CD14-positive monocyte (primary cell): ENCODE results near the gene EPHA7. TPM values are rescaled to one million over a fixed set of nuclear protein-coding genes. Genes with fewer than 3 reads are reported as not detected.

Experiments
- DNase-seq, 3 donors: peaks; one replicate each; pipeline ENCODE4 v3.0.0-alpha.2; 2011 to 2022
- H2AFZ ChIP-seq: 2 replicates; pipeline ENCODE4 v1.6.0; 2012; ENCODE audit warnings: mild to moderate bottlenecking, low read depth, low read length, inconsistent platforms; ENCODE audit not compliant: insufficient read depth, poor library complexity, severe bottlenecking
- H3K27ac ChIP-seq, 2 donors: 1 replicate in 1 of 2; 2 replicates in 1 of 2; pipeline ENCODE4 v1.5.1; 2012 to 2013; ENCODE audit warnings: low read length in 2 of 2, control low read depth in 1 of 2, inconsistent platforms in 1 of 2, low read depth in 1 of 2, mild to moderate bottlenecking in 1 of 2
- H3K27me3 ChIP-seq, 2 donors: one replicate each; pipeline versions ENCODE4 v1.6.0 to v1.6.1; 2011 to 2013; ENCODE audit warnings: low read length in 2 of 2; ENCODE audit not compliant: control insufficient read depth in 2 of 2, insufficient read depth in 2 of 2
- H3K36me3 ChIP-seq, 2 donors: replicated peaks in 1 of 2; 1 replicate in 1 of 2; 2 replicates in 1 of 2; pipeline versions ENCODE4 v1.5.1 to v1.6.1; 2012 to 2013; ENCODE audit warnings: low read length in 2 of 2, control low read depth in 1 of 2, inconsistent platforms in 1 of 2, mild to moderate bottlenecking in 1 of 2; ENCODE audit not compliant: insufficient read depth in 2 of 2, control insufficient read depth in 1 of 2
- H3K4me1 ChIP-seq, 2 donors: 1 replicate in 1 of 2; 2 replicates in 1 of 2; pipeline versions ENCODE4 v1.5.1 to v1.6.1; 2012 to 2013; ENCODE audit warnings: low read length in 2 of 2, control low read depth in 1 of 2, inconsistent platforms in 1 of 2, mild to moderate bottlenecking in 1 of 2, moderate library complexity in 1 of 2; ENCODE audit not compliant: insufficient read depth in 2 of 2, control insufficient read depth in 1 of 2
- H3K4me2 ChIP-seq: replicated peaks from 2 replicates; pipeline ENCODE3; 2012; ENCODE audit warnings: low read length, moderate library complexity, mild to moderate bottlenecking; ENCODE audit not compliant: poor library complexity, severe bottlenecking; ENCODE audit errors: extremely low read depth
- H3K4me3 ChIP-seq, 3 experiments: fragments of 200-600 bp in 1 of 3; sonication (generic) in 1 of 3; replicated peaks in 1 of 3; 1 replicate in 2 of 3; 2 replicates in 1 of 3; pipeline ENCODE4 v1.5.1; 2011 to 2013; ENCODE audit warnings: low read length in 3 of 3, mild to moderate bottlenecking in 3 of 3, control low read depth in 2 of 3, low read depth in 2 of 3, inconsistent platforms in 1 of 3, moderate library complexity in 1 of 3
- H3K79me2 ChIP-seq: 2 replicates; pipeline ENCODE4 v1.6.0; 2012; ENCODE audit warnings: mild to moderate bottlenecking, control low read depth, inconsistent platforms, low read length, moderate library complexity; ENCODE audit not compliant: insufficient read depth
- H3K9ac ChIP-seq: 2 replicates; pipeline ENCODE4 v1.6.0; 2017; ENCODE audit warnings: low read length, mild to moderate bottlenecking; ENCODE audit not compliant: insufficient read depth, poor library complexity, severe bottlenecking
- H3K9me3 ChIP-seq, 2 donors: replicated peaks in 1 of 2; 1 replicate in 1 of 2; 2 replicates in 1 of 2; pipeline versions ENCODE4 v1.5.1 to v1.6.1; 2012 to 2013; ENCODE audit warnings: low read length in 2 of 2, control low read depth in 1 of 2; ENCODE audit not compliant: control insufficient read depth in 1 of 2, insufficient read depth in 1 of 2
- H4K20me1 ChIP-seq: 2 replicates; pipeline ENCODE4 v1.6.0; 2012; ENCODE audit warnings: mild to moderate bottlenecking, low read length, control low read depth, moderate library complexity; ENCODE audit not compliant: insufficient read depth
- H3K27ac Mint-ChIP-seq, 7 donors: one replicate each; pipeline ENCODE4 v1.8.0; 2020; ENCODE audit warnings: mild to moderate bottlenecking in 7 of 7, mixed read lengths in 7 of 7, moderate library complexity in 6 of 7, inconsistent platforms in 2 of 7
- H3K27me3 Mint-ChIP-seq, 3 donors: one replicate each; pipeline ENCODE4 v1.8.0; 2021 to 2022; ENCODE audit warnings: low read depth in 3 of 3, mild to moderate bottlenecking in 3 of 3, mixed read lengths in 3 of 3, moderate library complexity in 3 of 3, inconsistent platforms in 1 of 3
- H3K36me3 Mint-ChIP-seq, 2 donors: one replicate each; pipeline ENCODE4 v1.8.0; 2020; ENCODE audit warnings: mixed read lengths in 2 of 2, inconsistent platforms in 1 of 2, mild to moderate bottlenecking in 1 of 2
- H3K4me1 Mint-ChIP-seq: one replicate; pipeline ENCODE4 v1.8.0; 2020; ENCODE audit warnings: mild to moderate bottlenecking, mixed read lengths
- H3K4me3 Mint-ChIP-seq, 2 donors: one replicate each; pipeline ENCODE4 v1.8.0; 2020; ENCODE audit warnings: mild to moderate bottlenecking in 2 of 2, mixed read lengths in 2 of 2, moderate library complexity in 1 of 2
- H3K9me3 Mint-ChIP-seq, 7 donors: one replicate each; pipeline ENCODE4 v1.8.0; 2020 to 2022; ENCODE audit warnings: mixed read lengths in 7 of 7, mild to moderate bottlenecking in 6 of 7, moderate library complexity in 6 of 7, inconsistent platforms in 2 of 7
- WGBS: methylation state at CpG from one replicate; pipeline ENCODE4 v1.1.5; 2013; ENCODE audit warnings: missing lambda C conversion rate; ENCODE audit not compliant: insufficient coverage; 5-methylcytosine and 5-hydroxymethylcytosine counted together
- intact Hi-C, 2 donors: fragments of 100-400 bp; cut with micrococcal nuclease; formaldehyde crosslinking; loops; one replicate each; pipeline versions ENCODE4 v1.15.0 to v1.15.1; 2023
- polyA plus RNA-seq, 3 donors: library from polyadenylated mRNA; depleted of rRNA in 1 of 3; unstranded in 2 of 3; stranded (reverse) in 1 of 3; fragments of 300-500 nt in 2 of 3; fragments of >200 nt in 1 of 3; fragmentation: Illumina TruSeq in 2 of 3; gene quantifications; 1 replicate in 2 of 3; 2 replicates in 1 of 3; pipeline ENCODE4 v1.2.3, GENCODE V29; 2012 to 2021
- TF ChIP-seq, protein P1 (sequence below): fragments of 200-600 bp; IDR thresholded peaks from one replicate; pipeline ENCODE4 v1.8.0; 2022; ENCODE audit warnings: antibody characterized with exemption, mild to moderate bottlenecking

EPHA7 gene
- polyA plus RNA-seq, 3 donors, result not detected

DNA sequence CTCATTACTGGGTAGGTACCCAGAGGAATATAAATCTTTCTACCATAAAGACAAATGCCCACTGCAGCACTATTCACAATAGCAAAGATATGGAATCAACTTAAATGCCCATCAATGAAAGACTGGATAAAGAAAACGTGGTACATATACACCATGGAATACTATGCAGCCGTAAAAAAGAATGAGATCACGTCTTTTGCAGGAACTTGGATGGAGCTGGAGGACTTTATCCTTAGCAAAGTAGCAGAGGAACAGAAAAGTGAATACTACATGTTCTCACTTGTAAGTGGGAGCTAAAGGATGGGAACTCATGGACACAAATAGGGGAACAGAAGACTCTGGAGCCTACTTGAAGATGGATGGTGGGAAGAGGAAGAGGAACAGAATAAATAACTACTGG, 119.7 kb downstream of the EPHA7 start:
- H3K36me3 Mint-ChIP-seq, result no peaks in the 10 kb centered on the region

DNA sequence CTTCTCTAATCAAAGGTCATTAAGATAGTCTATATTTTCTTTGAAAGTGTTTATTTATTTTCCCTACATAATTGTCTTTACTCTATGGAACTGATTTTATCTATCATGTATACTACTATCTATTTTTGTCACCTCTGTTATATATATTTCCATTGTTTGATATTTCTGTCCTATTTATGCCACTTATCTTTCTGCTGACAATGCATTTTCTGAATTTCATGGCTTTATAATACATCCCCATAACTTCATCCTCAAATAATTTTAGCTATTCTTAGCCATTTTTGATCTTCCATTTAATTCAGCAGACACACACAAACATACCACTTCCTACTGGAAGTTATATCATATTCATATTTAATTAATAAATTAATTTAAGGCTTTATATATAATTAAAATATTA, 123.7 kb downstream of the EPHA7 start:
- no peak for DNase-seq
- H2AFZ ChIP-seq, result no peak overlapping the region
- H3K36me3 ChIP-seq, result no peaks in the 10 kb centered on the region
- Mint-ChIP-seq H3K4me1 (no peaks in the 10 kb centered on the region), H3K36me3 (no peaks in the 10 kb centered on the region), H3K27ac (no peak overlapping the region), H3K4me3 (no peak overlapping the region), H3K27me3 (peaks cover 0 to 3% (median 1%) of the 10 kb centered on the region in 3 donors), H3K9me3 (peaks cover 0 to 3% (median 0%) of the 10 kb centered on the region in 7 donors)
- H3K79me2 ChIP-seq, result no peaks in the 10 kb centered on the region
- H3K27me3 ChIP-seq, result no peaks in the 10 kb centered on the region
- H3K4me3 ChIP-seq, result no peak overlapping the region
- no peak overlapping the region for H3K4me2 ChIP-seq
- H3K9me3 ChIP-seq, result no peaks in the 10 kb centered on the region
- no peaks in the 10 kb centered on the region for H4K20me1 ChIP-seq
- intact Hi-C loops, result no loop called here
- H3K9ac ChIP-seq, result no peak overlapping the region
- TF ChIP-seq, protein P1, sequence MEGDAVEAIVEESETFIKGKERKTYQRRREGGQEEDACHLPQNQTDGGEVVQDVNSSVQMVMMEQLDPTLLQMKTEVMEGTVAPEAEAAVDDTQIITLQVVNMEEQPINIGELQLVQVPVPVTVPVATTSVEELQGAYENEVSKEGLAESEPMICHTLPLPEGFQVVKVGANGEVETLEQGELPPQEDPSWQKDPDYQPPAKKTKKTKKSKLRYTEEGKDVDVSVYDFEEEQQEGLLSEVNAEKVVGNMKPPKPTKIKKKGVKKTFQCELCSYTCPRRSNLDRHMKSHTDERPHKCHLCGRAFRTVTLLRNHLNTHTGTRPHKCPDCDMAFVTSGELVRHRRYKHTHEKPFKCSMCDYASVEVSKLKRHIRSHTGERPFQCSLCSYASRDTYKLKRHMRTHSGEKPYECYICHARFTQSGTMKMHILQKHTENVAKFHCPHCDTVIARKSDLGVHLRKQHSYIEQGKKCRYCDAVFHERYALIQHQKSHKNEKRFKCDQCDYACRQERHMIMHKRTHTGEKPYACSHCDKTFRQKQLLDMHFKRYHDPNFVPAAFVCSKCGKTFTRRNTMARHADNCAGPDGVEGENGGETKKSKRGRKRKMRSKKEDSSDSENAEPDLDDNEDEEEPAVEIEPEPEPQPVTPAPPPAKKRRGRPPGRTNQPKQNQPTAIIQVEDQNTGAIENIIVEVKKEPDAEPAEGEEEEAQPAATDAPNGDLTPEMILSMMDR, result no peak
- H3K4me1 ChIP-seq, result no peaks in the 10 kb centered on the region
- no peak overlapping the region for H3K27ac ChIP-seq

More for the DNA sequence above, 119.7 kb downstream of the EPHA7 start:
- Mint-ChIP-seq H3K27me3 (peaks cover 0 to 4% (median 1%) of the 10 kb centered on the region in 3 donors), H3K27ac (no peak overlapping the region), H3K4me3 (no peak overlapping the region), H3K9me3 (peaks cover 0 to 4% (median 0%) of the 10 kb centered on the region in 7 donors), H3K4me1 (no peaks in the 10 kb centered on the region)
- no peak overlapping the region for H3K27ac ChIP-seq
- no peaks in the 10 kb centered on the region for H3K79me2 ChIP-seq
- intact Hi-C loops, result no loop called here
- no peaks in the 10 kb centered on the region for H3K36me3 ChIP-seq
- H3K9ac ChIP-seq, result no peak overlapping the region
- H3K4me1 ChIP-seq, result no peaks in the 10 kb centered on the region
- H4K20me1 ChIP-seq, result no peaks in the 10 kb centered on the region
- H3K4me2 ChIP-seq, result no peak overlapping the region
- no peaks in the 10 kb centered on the region for H3K9me3 ChIP-seq
- DNase-seq, result no peak
- TF ChIP-seq, protein P1, result no peak
- no peak overlapping the region for H2AFZ ChIP-seq
- H3K27me3 ChIP-seq, result no peaks in the 10 kb centered on the region
- no peak overlapping the region for H3K4me3 ChIP-seq
- no CpG with 5 or more reads among the region's 3 CpGs for WGBS
